ENCODE measurements around the gene TMEM203.

DNA sequence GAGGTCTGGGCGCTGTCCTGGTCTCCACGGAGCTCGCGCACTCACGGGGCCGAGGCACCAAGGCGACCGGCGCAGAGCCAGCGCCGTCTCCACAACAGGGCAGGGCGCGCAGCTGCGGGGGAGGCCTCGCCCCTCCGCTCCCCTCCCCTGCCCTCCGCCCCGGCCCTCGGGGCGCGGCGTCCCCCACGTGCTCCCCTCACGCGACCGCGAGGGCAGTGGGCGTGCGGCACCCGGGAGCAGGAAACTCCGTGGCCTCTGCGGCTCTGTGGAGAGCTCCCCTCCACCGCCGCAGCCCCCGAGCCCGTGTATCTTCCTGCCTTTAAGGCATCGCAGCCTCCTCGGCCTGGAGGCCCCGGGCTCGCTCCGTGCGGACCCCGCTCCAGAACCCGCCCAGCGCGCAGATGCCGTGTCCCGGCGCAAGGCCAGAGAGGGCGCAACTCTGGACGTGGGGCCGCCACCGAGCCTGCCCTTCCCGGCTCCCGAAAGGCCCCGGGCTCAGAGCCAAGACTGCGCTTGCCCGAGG, 34.9 kb upstream of the TMEM203 start:
- peak in 1 of 6 experiments; percentile 16 for TF ChIP-seq CTCF (IDR thresholded peaks at IDR 0.05)
- peak; percentile 40 to 52 for TF ChIP-seq POLR2A (IDR thresholded peaks at IDR 0.05)
